ENCODE data around the gene CEP72.
"Not testable (repeated sequence)": the region's sequence is repeated elsewhere in the genome, so short reads cannot be mapped to it uniquely, and the experiment has no call there.

Gene CEP72

DNA sequence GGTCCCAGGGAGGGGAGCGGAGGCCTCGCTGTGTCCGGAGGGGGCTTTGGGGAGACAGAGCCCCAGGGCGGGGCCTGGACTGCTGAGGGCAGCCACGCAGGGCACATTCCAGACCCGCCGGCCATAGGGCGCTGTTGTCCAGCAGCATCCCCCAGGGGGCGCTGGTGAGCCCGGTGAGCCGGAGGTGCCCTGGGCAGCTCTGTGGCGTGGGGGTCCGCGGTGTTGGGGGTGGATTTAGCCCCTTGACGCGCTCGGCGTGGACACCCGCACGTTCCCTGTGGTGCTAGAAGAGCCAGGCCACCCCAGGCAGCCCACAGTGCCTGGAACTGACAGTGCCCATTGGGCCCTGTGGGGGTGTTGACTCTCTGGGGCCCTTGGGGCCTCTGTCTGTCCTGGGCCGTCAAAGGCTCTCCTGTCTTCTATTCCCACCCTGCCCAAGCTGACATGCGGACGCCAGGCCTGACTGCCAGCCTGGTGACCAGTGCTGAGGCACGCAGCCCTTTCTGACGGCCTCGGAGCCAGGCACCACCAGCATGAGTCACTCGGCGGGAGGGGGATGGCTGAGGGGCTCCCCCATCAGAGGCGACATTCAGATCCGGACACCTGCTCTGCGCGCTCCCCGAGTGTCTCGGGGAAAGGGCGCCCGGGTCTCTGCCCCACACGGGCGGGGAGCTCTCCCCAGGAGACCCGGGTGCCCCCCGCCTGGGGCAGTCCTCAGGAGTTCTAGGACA is 57.1 kb downstream of the CEP72 start:
- DNase-seq (ENCODE audit: extremely low read depth in 1 of 2, low read depth in 1 of 2): peak in 1 of 2 donors; percentile 39

DNA sequence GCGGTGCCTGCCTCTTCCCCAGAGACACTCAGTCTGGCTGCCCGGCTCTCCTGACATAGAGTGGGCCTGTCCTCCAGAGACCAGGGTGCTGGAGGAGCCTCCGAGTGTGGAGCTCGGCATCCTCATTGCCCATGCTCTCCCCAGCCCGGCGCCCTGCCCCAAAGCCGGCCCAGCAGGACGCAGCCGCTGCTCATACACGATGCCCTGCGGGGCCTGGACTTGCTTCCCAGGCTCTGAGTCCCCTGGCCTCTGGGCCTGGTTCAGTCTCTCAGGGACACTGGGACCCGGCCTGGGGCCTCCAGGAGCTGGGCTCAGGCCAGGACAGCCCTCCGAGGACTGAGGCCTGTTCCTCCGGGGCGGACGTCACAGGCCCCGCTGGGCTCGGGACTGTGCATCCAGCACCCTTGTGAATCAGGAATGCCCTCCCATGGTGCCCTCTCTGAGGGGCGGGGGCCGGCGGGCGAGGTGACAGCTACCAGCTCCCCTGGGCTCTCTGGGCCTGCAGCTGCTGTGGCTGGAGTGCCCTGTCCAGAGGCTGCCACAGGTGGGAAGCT is 57.8 kb downstream of the CEP72 start:
- DNase-seq (ENCODE audit: extremely low read depth in 1 of 2, low read depth in 1 of 2): no peak

DNA sequence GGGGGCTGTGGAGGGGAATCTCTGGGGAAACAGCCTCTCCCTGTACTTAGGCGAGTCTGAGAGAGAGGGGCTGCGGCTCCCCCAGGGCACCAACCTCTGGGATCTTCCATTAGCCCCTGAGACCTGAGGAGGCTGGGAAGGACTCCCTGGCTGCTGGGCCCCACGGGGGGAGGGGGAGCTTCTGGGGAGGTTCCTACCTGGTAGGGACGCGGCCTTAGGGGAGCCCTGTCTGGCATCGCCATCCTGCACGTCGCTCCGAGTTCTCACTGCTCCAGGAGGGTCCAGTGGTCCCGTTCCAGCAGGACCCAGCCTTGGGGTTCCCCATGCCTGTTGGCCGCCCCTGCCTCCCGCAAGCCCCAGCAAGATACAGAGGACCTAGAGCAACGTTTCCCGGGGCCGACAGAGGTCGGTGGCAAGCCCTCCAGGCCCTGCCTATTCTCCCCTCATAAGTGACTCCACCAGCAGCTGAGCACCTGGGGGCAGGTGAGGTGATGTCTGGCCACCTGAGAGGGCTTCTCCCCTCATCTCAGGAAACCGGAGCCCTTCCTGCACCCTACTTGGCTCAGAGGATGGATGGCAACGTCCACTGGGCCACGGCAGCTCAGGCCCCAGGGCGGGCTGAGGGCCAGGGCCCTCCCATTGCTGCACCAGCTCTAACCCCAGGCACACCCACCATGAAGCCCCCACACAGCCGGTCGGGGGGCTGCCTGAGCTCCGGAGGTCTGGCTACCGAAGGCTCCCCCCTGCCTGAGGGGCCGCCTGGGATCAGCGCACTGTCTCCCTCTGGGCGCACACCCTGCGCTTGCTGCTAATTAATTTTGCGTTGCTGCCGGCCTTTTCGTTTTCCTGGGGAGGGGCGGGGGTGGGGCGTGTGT is 58.5 kb downstream of the CEP72 start:
- DNase-seq (ENCODE audit: extremely low read depth in 1 of 2, low read depth in 1 of 2): no peak

DNA sequence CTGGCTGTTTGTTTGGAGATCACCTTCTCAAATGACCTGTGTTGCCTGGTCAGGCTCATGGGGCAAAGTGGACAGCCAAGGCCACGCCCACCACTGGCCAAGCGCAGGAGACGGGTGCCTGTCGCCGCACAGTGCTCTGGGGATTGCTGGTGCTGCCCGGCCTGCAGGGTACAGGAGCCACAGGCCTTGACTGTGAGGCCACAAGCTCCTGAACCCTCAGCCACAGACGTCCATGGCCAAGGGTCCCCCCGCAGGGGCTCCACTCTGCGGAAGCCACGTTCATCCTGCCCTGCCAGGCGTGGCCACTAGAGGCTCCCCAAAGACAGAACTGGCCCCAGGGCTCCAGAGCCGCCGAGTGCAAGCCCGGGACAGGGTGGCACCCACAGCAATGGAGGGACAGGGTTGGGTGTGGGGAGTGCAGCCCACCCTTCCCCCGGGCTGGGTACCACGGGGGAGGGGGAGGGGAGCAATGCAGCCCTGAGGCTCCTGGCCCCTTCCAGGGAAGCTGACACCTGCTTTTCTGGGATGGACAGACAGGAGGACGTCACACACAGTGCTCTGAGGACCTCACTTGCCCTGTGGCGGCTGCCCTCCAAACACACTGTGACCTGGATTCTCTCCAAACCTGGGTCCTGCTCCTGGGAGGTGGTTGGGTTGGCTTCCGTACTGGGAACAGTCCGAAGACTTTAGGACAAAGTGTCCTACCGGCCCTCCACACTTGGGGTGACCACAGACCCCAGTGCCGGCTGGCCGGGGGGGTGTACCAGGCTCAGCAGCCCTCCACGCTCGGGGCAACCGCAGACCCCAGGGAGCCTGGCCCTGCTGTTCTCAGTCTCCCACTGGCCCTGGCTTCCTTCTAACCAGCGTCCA is 59.6 kb downstream of the CEP72 start:
- DNase-seq (ENCODE audit: extremely low read depth in 1 of 2, low read depth in 1 of 2): peak; percentile 34 to 49

DNA sequence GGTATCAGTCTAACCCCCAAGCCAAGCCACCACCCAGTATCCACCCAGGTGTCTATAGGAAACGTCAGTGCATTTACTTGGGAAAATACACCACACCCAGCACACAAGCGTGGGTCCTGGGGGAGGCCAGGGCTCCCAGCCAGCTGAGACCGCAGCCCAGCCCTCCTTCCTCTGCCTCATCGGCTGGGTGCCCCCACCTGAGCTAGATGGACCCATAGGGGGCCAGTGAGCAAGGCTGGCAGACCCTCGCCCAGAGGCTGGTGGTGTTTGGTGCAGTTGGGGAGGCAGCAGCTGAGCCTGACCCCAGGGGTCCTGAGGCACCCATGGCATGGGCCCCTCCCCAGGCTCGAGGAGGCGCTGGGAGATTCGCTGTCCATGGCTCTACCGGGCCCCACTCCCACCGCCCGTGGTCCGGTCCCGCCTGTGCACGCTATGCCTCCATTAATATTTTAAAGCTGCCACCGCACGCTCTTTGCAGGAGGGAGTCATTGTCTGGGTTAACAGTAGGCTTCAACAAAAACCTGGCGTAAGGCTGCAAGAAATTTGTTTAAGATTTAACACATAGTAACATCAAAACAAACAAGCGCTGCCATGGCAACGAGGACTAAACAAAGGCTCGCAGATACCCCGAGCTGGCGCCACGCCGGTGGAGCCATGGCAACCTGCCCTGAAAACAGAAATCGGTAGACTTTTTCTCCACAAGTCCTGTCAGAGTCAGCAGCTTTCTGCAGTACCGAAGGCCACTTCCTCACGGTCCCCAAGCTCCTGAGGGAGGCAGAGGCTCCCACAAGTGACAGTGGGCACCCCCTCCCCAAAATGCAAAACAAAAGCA is 60.4 kb downstream of the CEP72 start:
- DNase-seq (ENCODE audit: extremely low read depth in 1 of 2, low read depth in 1 of 2): peak; percentile 61 to 70

DNA sequence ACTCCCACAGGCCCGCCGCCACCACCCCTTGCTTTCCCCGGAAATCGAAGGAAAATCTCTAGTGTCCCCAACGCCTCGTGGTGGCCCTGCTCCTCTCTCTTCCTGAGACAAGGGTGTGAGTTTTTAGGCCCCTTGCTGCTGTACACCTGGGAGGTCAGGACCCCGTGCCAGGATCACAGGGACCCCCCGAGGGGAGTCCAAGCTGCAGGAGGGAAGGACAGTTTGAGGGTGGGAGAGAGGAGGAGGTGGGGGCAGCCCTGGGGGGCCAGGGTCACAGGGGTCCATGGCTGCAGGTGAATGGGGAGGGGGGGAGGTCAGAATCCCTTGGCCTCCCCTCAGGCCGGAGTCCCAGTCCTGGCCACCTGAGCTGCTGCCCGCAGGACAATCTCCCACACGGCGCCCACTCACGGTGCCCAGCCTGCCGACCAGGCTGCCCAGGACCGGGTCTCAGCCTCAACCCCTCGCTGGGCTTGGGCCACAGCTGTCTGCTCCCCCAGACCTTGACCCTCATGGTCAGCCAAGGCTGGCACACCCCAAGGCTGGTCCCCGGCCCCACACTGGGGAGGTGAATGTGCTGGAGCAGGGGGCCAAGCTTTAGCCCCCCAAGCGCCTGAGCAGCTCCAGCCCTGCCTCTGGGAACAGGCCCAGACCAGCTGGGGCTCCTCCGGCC is 61.2 kb downstream of the CEP72 start:
- DNase-seq (ENCODE audit: extremely low read depth in 1 of 2, low read depth in 1 of 2): no peak

DNA sequence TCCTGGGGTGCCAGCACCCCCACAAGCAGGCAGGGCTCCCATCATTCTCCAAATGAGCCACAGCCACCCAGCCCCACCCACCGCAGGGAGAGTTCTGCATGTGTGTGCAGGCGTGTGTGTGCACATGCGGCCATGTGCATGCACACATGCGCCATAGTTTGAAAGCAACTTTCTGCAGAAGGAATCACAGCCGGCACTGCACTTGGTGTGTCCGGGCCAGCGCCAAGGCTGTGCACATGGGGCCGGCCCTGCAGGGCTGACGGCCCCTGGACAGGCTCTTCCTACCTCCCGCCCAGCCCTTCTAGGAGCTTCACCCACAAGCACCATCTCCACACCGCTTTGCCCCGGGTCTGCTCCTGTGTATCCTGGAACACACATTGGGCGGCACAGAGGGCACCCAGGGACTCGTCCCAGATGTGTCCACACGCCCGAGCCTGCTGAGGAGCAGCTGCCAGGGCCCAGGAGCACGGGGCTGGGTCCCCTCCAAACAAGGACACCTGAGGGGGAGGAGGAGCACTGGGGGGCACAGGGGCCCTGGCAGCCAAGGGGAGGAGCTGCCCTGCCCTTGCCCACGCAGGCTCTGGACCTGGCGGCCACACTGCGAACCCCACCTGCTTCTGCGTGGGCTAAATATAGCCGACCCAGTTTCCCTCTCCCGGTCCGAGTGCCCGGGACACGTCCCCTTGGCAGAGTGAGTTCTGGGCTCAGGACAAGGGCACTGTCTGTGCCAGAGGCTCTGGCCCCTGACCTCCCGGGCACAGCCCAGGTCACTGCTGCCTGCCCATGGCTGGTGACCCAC is 61.9 kb downstream of the CEP72 start:
- no peak for DNase-seq (ENCODE audit: extremely low read depth in 1 of 2, low read depth in 1 of 2)

DNA sequence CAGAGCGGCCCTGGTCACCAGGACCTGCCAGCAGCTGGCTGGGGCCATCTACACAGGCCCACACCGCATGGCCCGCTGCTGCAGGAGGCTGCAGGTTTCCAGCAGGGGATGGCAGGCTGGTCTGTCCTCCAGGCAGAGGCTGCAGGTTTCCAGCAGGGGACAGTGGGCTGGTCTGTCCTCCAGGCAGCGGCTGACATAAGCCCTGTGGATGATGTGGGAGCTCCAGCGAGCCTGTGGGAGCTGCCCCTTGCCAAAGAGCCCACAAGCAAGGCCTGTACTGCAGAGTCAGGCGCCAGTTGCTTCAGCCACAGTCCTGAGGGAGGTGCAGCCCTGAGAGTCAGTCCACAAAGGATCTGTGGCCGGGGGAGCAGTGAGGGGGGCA is 62.5 kb downstream of the CEP72 start:
- DNase-seq (ENCODE audit: extremely low read depth in 1 of 2, low read depth in 1 of 2): no peak

DNA sequence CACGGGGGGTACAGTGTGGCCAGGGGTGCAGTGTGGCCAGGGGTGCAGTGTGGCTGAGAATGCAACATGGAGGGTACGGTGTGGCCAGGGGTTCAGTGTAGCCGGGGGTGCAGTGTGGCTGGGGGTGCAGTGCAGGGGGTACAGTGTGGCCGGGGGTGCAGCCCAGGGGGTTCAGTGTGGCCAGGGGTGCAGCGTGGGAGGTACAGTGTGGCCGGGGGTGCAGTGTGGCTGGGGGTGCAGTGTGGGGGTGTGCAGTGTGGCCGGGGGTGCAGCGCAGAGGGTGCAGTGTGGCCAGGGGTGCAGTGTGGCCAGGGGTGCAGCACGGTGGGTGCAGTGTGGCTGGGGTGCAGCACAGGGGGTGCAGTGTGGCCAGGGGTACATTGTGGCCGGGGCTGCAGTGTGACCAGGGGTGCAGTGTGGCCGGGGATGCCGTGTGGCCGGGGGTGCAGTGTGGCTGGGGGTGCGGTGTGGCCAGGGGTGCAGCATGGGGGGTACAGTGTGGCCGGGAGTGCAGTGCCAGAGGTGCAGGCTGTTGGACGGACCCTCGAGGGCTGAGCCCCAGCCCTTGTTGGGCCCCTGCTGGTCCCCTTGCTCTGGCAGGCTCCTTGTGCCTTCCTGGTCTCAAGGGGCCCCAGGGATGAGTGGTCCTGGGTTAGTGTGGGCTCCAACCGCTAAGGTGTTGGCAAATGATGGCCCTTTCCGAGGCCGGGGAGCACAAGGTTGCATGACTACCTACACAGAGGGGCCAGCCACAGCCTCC is 63.2 kb downstream of the CEP72 start:
- no peak for DNase-seq (ENCODE audit: extremely low read depth in 1 of 2, low read depth in 1 of 2)

DNA sequence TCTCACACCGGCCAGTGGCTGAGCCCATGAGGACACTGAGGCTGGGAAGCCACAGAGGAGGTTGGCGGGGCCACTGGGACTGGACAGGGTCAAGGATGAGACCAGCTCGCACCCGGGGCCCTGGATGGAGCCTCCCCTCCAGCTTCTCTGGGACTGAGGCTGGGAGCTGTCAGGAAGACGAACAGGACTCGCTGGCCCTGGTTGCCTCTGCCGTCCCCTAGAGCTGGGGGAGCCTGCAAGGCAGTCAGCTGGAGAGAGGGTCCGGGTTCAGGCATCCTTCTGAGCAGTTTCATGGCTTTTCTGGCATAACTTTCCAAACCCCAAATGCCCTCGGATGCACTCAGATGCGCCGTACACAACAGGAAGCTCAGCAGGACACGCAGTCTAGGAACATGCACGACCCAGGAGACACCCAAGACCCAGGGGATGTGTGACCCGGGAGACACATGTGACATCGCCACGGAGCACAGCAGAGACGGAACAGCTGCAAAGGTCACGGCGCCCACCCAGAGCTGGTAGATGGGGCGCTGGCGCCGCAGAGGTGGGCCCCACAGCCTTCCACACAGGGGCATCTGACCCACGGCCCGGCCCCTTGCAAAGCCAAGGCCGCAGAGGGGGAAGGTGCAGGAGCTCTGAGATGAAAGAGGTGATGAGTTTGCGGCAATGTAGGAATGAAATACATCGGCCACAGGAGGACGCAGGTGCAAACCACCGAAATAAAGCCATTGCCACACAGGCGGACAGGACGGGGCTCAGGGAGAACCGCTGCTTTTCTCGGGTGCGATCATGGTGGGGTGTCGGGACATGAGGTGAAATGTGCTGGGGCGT is 63.9 kb downstream of the CEP72 start:
- DNase-seq (ENCODE audit: extremely low read depth in 1 of 2, low read depth in 1 of 2): no peak

DNA sequence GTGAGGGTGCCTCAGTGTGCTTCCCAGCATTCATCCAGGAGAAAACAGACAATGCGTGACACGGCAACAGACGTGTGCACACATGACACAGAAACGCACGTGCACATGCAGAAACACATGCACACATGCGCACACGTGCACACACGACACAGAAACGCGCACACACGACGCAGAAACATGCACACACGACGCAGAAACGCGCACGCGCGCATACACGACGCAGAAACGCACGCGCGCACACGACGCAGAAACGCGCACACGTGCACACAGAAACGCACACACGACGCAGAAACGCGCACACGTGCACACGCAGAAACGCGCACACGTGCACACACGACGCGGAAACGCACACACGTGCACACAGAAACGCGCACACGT is 64.5 kb downstream of the CEP72 start:
- no peak for DNase-seq (ENCODE audit: extremely low read depth in 1 of 2, low read depth in 1 of 2)

DNA sequence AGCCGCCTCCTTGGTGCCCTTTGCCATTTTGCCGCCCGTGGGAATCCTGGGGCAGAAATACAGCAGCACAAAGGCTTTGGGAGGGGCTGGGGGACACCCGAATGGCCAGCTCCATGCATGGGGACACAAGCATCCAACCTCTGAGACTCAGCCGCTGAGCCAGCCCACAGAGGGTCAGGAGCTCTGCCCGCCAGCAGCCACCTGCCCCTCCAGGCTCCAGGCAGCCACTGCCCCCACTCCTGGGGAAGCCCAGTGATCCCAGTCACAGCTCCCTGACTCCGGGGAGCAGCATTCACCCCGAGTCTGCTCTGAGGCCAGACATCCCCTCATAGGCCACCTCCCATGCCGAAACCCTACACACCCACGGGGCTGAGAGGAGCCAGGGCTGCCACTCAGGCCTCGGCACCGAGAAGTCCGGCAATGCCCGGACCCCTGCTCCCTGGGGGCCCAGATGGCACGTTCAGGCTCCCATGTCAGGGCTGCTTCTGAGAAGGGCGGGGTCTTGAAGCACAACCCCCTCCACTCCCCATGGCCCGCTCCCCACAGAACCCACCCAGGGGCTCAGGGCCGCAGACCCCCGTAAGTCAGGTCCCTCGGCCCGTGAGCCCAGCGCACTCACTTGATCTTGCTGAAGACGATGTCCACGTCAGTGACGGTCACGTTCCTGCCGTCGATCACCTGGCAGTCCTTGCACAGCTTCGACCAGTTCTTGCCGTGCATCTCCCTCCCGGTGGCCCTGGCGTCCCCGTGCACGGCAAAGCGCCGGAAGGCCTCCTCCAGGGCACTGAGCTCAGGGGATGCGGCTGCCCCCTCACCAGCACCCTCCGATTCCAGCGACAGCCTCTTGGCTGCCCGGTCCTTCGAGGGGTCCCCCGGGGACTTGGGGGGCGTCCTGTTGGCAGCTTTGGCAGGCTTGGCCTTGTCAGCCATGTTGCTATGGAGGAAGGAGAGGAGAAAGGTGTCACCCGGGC is 65.3 kb downstream of the CEP72 start:
- no peak for DNase-seq (ENCODE audit: extremely low read depth in 1 of 2, low read depth in 1 of 2)

DNA sequence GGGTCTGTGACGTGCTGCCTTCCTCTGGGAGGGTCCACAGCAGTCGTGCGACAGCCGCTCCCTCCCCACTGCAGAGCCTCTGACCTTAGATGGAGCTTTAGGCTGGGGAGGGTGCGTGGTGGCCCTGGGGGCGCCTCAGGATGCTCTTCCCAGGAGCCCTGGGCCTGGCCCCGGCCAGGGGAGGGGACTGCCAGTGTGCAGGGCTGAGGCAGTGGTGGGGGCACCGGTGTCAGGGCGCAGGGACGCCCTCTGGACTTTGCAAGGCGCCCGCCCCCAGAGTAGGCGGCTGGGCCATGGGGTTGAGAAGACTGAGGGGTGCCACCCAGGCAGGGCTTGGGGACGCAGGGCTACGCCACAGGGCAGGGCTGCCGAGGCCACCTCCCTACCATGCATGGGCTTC is 66.4 kb downstream of the CEP72 start:
- not testable (repeated sequence) for DNase-seq (ENCODE audit: extremely low read depth in 1 of 2, low read depth in 1 of 2)

DNA sequence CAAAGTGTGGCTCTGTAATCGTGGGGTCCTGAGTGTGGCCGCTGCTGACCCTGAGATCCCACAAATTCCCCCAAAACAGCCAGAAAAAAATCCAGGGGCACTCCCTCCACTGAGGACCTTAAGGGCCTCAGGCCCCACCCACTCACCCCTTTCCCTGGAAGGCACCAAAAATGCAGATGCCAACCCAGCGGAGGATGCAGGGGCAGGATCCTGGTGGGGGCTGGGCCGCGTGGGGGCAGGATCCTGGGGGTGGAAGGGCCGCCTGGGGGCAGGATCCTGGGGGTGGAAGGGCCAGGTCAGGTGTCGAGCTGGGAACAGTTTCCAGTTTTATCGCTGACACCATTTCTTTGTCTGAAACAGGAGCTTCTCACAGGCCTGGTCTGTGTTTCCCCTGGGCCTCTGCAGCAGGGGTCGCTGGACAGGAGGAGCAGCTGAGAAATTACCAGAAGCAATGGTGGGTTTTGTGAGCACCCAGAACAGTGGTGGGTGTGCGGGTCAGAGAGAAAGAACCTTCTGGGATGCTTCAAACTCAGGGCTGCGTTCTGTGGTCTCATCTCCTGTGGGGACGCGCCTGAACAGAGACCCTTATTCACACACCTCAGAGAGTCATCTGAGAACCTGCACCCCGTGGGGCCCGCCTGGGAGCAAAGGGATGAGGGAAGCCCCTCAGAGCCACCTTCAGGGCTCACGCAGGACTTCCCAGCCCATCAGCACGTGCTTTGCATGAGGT is 67.2 kb downstream of the CEP72 start:
- DNase-seq (ENCODE audit: extremely low read depth in 1 of 2, low read depth in 1 of 2): not testable (repeated sequence)

DNA sequence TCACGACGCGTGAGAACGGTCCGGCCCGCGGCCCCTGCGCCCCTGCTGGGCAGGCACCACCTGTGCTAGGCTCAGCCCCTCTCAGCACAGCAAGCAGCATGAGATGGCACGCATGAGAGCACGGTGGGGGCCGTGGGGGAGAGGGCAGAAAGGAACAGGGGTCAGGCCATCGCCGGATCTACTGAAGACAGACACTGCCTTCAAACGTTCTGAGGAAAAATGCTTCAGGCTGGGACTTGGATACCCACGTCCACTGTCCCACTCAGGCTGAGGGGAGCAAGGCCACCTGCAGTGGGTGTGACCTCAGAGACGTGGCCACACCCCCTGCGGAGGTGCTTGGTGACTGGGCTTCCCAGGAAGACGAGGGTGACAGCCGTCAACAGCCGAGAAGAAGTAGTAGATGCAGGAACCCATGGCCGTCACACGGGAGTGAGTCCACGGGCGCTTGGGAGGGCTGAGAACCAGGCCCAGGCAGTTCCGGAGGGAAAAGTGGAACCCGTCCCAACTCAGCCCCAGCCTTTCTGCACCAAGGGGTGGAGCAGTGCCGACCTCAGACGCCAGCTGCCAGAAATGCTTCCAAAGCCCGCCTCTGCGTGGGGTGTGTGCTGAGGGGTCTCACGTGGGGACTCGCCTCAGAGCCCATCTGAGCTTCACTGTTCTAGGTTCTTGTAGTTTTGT is 68.1 kb downstream of the CEP72 start:
- not testable (repeated sequence) for DNase-seq (ENCODE audit: extremely low read depth in 1 of 2, low read depth in 1 of 2)

Measured in activated CD8-positive, alpha-beta memory T cell treated with anti-CD3 and anti-CD28 coated beads for 1 hour (primary cell).